ENCODE results near the gene BNIP3. TPM values are rescaled to one million over a fixed set of nuclear protein-coding genes. Genes with fewer than 3 reads are reported as not detected.

BNIP3 gene
- total RNA-seq, 4 donors from 2014 or later: 337 to 1,280 (median 583) TPM

GRCh38 chr10:131938681-131939080 lies 43.0 kb downstream of the BNIP3 start:
- Histone ChIP-seq H3K27ac (no peak overlapping the region), H3K4me3 (no peak overlapping the region), H3K36me3 (peaks cover 0 to 52% of the 10 kb centered on the region in 2 donors), H3K4me1 (peaks cover 0 to under 1% of the 10 kb centered on the region in 2 donors), H3K9me3 (no peaks in the 10 kb centered on the region), H3K27me3 (no peaks in the 10 kb centered on the region)
- TF ChIP-seq CTCF (IDR thresholded peaks at IDR 0.05 in 4 of 5, conservative IDR thresholded peaks at IDR 0.05 in 1 of 5) (no peak), POLR2A (IDR thresholded peaks at IDR 0.05) (no peak)
- in situ Hi-C loops (cut with MboI; ENCODE audit: low sequenced_read_pairs in 4 of 4) (no loop called here), intact Hi-C loops (cut with DNase I; ENCODE audit: low total_unique reads) (no loop called here)
- ATAC-seq (no peak), DNase-seq (no peak)

GRCh38 chr10:131937836-131938235 lies 43.9 kb downstream of the BNIP3 start:
- TF ChIP-seq CTCF (IDR thresholded peaks at IDR 0.05 in 4 of 5, conservative IDR thresholded peaks at IDR 0.05 in 1 of 5) (no peak), POLR2A (IDR thresholded peaks at IDR 0.05) (no peak)
- Histone ChIP-seq H3K9me3 (no peaks in the 10 kb centered on the region), H3K27ac (no peak overlapping the region), H3K4me3 (no peak overlapping the region), H3K4me1 (peaks cover 7 to 9% of the 10 kb centered on the region in 2 donors), H3K27me3 (no peaks in the 10 kb centered on the region), H3K36me3 (peaks cover 0 to 52% of the 10 kb centered on the region in 2 donors)
- intact Hi-C loops (cut with DNase I; ENCODE audit: low total_unique reads): no loop called here
- in situ Hi-C loops (cut with MboI; ENCODE audit: low sequenced_read_pairs in 4 of 4): no loop called here
- ATAC-seq (no peak), DNase-seq (no peak)

- in situ Hi-C loops (cut with MboI; ENCODE audit: low sequenced_read_pairs in 4 of 4) (no loop called here), intact Hi-C loops (cut with DNase I; ENCODE audit: low total_unique reads) (no loop called here)
- Histone ChIP-seq H3K27ac (no peak overlapping the region), H3K36me3 (peaks cover 0 to 48% of the 10 kb centered on the region in 2 donors), H3K9me3 (no peaks in the 10 kb centered on the region), H3K4me3 (no peak overlapping the region), H3K4me1 (peaks cover 18 to 19% of the 10 kb centered on the region in 2 donors), H3K27me3 (no peaks in the 10 kb centered on the region)
- DNase-seq: no peak
- no peak for ATAC-seq
- no peak for TF ChIP-seq POLR2A (IDR thresholded peaks at IDR 0.05)
- no peak for TF ChIP-seq CTCF (IDR thresholded peaks at IDR 0.05 in 4 of 5, conservative IDR thresholded peaks at IDR 0.05 in 1 of 5)
Measured at GRCh38 chr10:131936736-131937135, 45.0 kb downstream of the BNIP3 start.

- H3K9me3 ChIP-seq: no peaks in the 10 kb centered on the region
- in situ Hi-C loops (cut with MboI; ENCODE audit: low sequenced_read_pairs in 4 of 4): no loop called here
- no peaks in the 10 kb centered on the region for H3K27me3 ChIP-seq
- TF ChIP-seq CTCF (IDR thresholded peaks at IDR 0.05 in 4 of 5, conservative IDR thresholded peaks at IDR 0.05 in 1 of 5) (no peak), POLR2A (IDR thresholded peaks at IDR 0.05) (no peak)
- ATAC-seq: no peak
- peaks cover 0 to 47% of the 10 kb centered on the region in 2 donors for H3K36me3 ChIP-seq
- H3K4me1 ChIP-seq: peaks cover 22% of the 10 kb centered on the region in 2 donors
- H3K27ac ChIP-seq: no peak overlapping the region
- intact Hi-C loops (cut with DNase I; ENCODE audit: low total_unique reads): no loop called here
- no peak overlapping the region for H3K4me3 ChIP-seq
- no peak for DNase-seq
Measured at GRCh38 chr10:131936294-131936693, 45.4 kb downstream of the BNIP3 start.

GRCh38 chr10:131935260-131935659 lies 46.5 kb downstream of the BNIP3 start:
- intact Hi-C loops (cut with DNase I; ENCODE audit: low total_unique reads) (no loop called here), in situ Hi-C loops (cut with MboI; ENCODE audit: low sequenced_read_pairs in 4 of 4) (no loop called here)
- DNase-seq: no peak
- H3K36me3 ChIP-seq: peaks cover 0 to 37% of the 10 kb centered on the region in 2 donors
- TF ChIP-seq CTCF (IDR thresholded peaks at IDR 0.05 in 4 of 5, conservative IDR thresholded peaks at IDR 0.05 in 1 of 5) (no peak), POLR2A (IDR thresholded peaks at IDR 0.05) (no peak)
- H3K27me3 ChIP-seq: no peaks in the 10 kb centered on the region
- no peak for ATAC-seq
- no peak overlapping the region for H3K27ac ChIP-seq
- no peak overlapping the region for H3K4me3 ChIP-seq
- no peaks in the 10 kb centered on the region for H3K9me3 ChIP-seq
- peaks cover 27 to 28% of the 10 kb centered on the region in 2 donors for H3K4me1 ChIP-seq
